ENCODE results near the gene JAK2. TPM values are rescaled to one million over a fixed set of nuclear protein-coding genes. Genes with fewer than 3 reads are reported as not detected.

Gene JAK2
- polyA plus RNA-seq, 2 donors: 3.9 to 6.0 TPM

- peaks cover 0 to 6% of the 10 kb centered on the region in 2 donors for H3K4me1 ChIP-seq (ENCODE audit: control insufficient read depth in 2 of 2, insufficient read depth in 2 of 2, low read length in 1 of 2)
- WGBS, 2 donors: 81 to 85% methylated on average over 1 of the region's 1 CpG
- no peak overlapping the region for H3K27ac ChIP-seq (ENCODE audit: low read depth in 2 of 2, low read length in 1 of 2)
- no peak overlapping the region for H3K4me3 ChIP-seq (ENCODE audit: low read depth in 1 of 2, low read length in 2 of 2)
- no peaks in the 10 kb centered on the region for H3K36me3 ChIP-seq (ENCODE audit: control insufficient read depth in 2 of 2, insufficient read depth in 2 of 2, low read length in 1 of 2)
- no peaks in the 10 kb centered on the region for H3K27me3 ChIP-seq (ENCODE audit: control insufficient read depth in 1 of 2, insufficient read depth in 2 of 2, low read length in 2 of 2)
- no peaks in the 10 kb centered on the region for H3K9me3 ChIP-seq (ENCODE audit: control insufficient read depth in 2 of 2, insufficient read depth in 1 of 2, low read depth in 1 of 2, low read length in 1 of 2)
Observed at GRCh38 chr9:4946937-4947336, 38.1 kb upstream of the JAK2 start.

- Histone ChIP-seq H3K36me3 (ENCODE audit: control insufficient read depth in 2 of 2, insufficient read depth in 2 of 2, low read length in 1 of 2) (no peaks in the 10 kb centered on the region), H3K27ac (ENCODE audit: low read depth in 2 of 2, low read length in 1 of 2) (no peak overlapping the region), H3K4me1 (ENCODE audit: control insufficient read depth in 2 of 2, insufficient read depth in 2 of 2, low read length in 1 of 2) (no peaks in the 10 kb centered on the region), H3K4me3 (ENCODE audit: low read depth in 1 of 2, low read length in 2 of 2) (no peak overlapping the region), H3K27me3 (ENCODE audit: control insufficient read depth in 1 of 2, insufficient read depth in 2 of 2, low read length in 2 of 2) (no peaks in the 10 kb centered on the region), H3K9me3 (ENCODE audit: control insufficient read depth in 2 of 2, insufficient read depth in 1 of 2, low read depth in 1 of 2, low read length in 1 of 2) (no peaks in the 10 kb centered on the region)
- WGBS, 2 donors: 62 to 83% methylated on average over 2 of the region's 2 CpGs
Observed at GRCh38 chr9:4955836-4956235, 29.2 kb upstream of the JAK2 start.

- no peaks in the 10 kb centered on the region for H3K36me3 ChIP-seq (ENCODE audit: control insufficient read depth in 2 of 2, insufficient read depth in 2 of 2, low read length in 1 of 2)
- H3K4me3 ChIP-seq (ENCODE audit: low read depth in 1 of 2, low read length in 2 of 2): no peak overlapping the region
- 86 to 91% methylated on average over 3 of the region's 3 CpGs for WGBS, 2 donors
- no peaks in the 10 kb centered on the region for H3K9me3 ChIP-seq (ENCODE audit: control insufficient read depth in 2 of 2, insufficient read depth in 1 of 2, low read depth in 1 of 2, low read length in 1 of 2)
- no peaks in the 10 kb centered on the region for H3K4me1 ChIP-seq (ENCODE audit: control insufficient read depth in 2 of 2, insufficient read depth in 2 of 2, low read length in 1 of 2)
- H3K27me3 ChIP-seq (ENCODE audit: control insufficient read depth in 1 of 2, insufficient read depth in 2 of 2, low read length in 2 of 2): no peaks in the 10 kb centered on the region
- no peak overlapping the region for H3K27ac ChIP-seq (ENCODE audit: low read depth in 2 of 2, low read length in 1 of 2)
Observed at GRCh38 chr9:4959031-4959430, 26.0 kb upstream of the JAK2 start.

GRCh38 chr9:4962085-4962484 lies 23.0 kb upstream of the JAK2 start:
- no peaks in the 10 kb centered on the region for H3K36me3 ChIP-seq (ENCODE audit: control insufficient read depth in 2 of 2, insufficient read depth in 2 of 2, low read length in 1 of 2)
- no peak overlapping the region for H3K27ac ChIP-seq (ENCODE audit: low read depth in 2 of 2, low read length in 1 of 2)
- no peak overlapping the region for H3K4me3 ChIP-seq (ENCODE audit: low read depth in 1 of 2, low read length in 2 of 2)
- H3K4me1 ChIP-seq (ENCODE audit: control insufficient read depth in 2 of 2, insufficient read depth in 2 of 2, low read length in 1 of 2): no peaks in the 10 kb centered on the region
- WGBS, 2 donors: 83 to 92% methylated on average over 2 of the region's 2 CpGs
- H3K9me3 ChIP-seq (ENCODE audit: control insufficient read depth in 2 of 2, insufficient read depth in 1 of 2, low read depth in 1 of 2, low read length in 1 of 2): no peaks in the 10 kb centered on the region
- H3K27me3 ChIP-seq (ENCODE audit: control insufficient read depth in 1 of 2, insufficient read depth in 2 of 2, low read length in 2 of 2): no peaks in the 10 kb centered on the region

- no peaks in the 10 kb centered on the region for H3K4me1 ChIP-seq (ENCODE audit: control insufficient read depth in 2 of 2, insufficient read depth in 2 of 2, low read length in 1 of 2)
- H3K4me3 ChIP-seq (ENCODE audit: low read depth in 1 of 2, low read length in 2 of 2): no peak overlapping the region
- H3K27me3 ChIP-seq (ENCODE audit: control insufficient read depth in 1 of 2, insufficient read depth in 2 of 2, low read length in 2 of 2): no peaks in the 10 kb centered on the region
- H3K36me3 ChIP-seq (ENCODE audit: control insufficient read depth in 2 of 2, insufficient read depth in 2 of 2, low read length in 1 of 2): no peaks in the 10 kb centered on the region
- no peak overlapping the region for H3K27ac ChIP-seq (ENCODE audit: low read depth in 2 of 2, low read length in 1 of 2)
- no peaks in the 10 kb centered on the region for H3K9me3 ChIP-seq (ENCODE audit: control insufficient read depth in 2 of 2, insufficient read depth in 1 of 2, low read depth in 1 of 2, low read length in 1 of 2)
Observed at GRCh38 chr9:4964540-4964939, 20.5 kb upstream of the JAK2 start.

- H3K4me3 ChIP-seq (ENCODE audit: low read depth in 1 of 2, low read length in 2 of 2): no peak overlapping the region
- H3K36me3 ChIP-seq (ENCODE audit: control insufficient read depth in 2 of 2, insufficient read depth in 2 of 2, low read length in 1 of 2): no peaks in the 10 kb centered on the region
- 78 to 87% methylated on average over 2 of the region's 2 CpGs for WGBS, 2 donors
- H3K27ac ChIP-seq (ENCODE audit: low read depth in 2 of 2, low read length in 1 of 2): no peak overlapping the region
- no peaks in the 10 kb centered on the region for H3K9me3 ChIP-seq (ENCODE audit: control insufficient read depth in 2 of 2, insufficient read depth in 1 of 2, low read depth in 1 of 2, low read length in 1 of 2)
- H3K4me1 ChIP-seq (ENCODE audit: control insufficient read depth in 2 of 2, insufficient read depth in 2 of 2, low read length in 1 of 2): no peaks in the 10 kb centered on the region
- no peaks in the 10 kb centered on the region for H3K27me3 ChIP-seq (ENCODE audit: control insufficient read depth in 1 of 2, insufficient read depth in 2 of 2, low read length in 2 of 2)
Observed at GRCh38 chr9:4965174-4965821, 19.8 kb upstream of the JAK2 start.

- 70 to 86% methylated on average over 3 of the region's 3 CpGs for WGBS, 2 donors
- H3K4me1 ChIP-seq (ENCODE audit: control insufficient read depth in 2 of 2, insufficient read depth in 2 of 2, low read length in 1 of 2): no peaks in the 10 kb centered on the region
- no peak overlapping the region for H3K27ac ChIP-seq (ENCODE audit: low read depth in 2 of 2, low read length in 1 of 2)
- H3K4me3 ChIP-seq (ENCODE audit: low read depth in 1 of 2, low read length in 2 of 2): no peak overlapping the region
- H3K36me3 ChIP-seq (ENCODE audit: control insufficient read depth in 2 of 2, insufficient read depth in 2 of 2, low read length in 1 of 2): no peaks in the 10 kb centered on the region
- H3K9me3 ChIP-seq (ENCODE audit: control insufficient read depth in 2 of 2, insufficient read depth in 1 of 2, low read depth in 1 of 2, low read length in 1 of 2): no peaks in the 10 kb centered on the region
- H3K27me3 ChIP-seq (ENCODE audit: control insufficient read depth in 1 of 2, insufficient read depth in 2 of 2, low read length in 2 of 2): no peaks in the 10 kb centered on the region
Observed at GRCh38 chr9:4967523-4967922, 17.5 kb upstream of the JAK2 start.

- 78 to 87% methylated on average over 1 of the region's 1 CpG for WGBS, 2 donors
- H3K27ac ChIP-seq (ENCODE audit: low read depth in 2 of 2, low read length in 1 of 2): no peak overlapping the region
- H3K27me3 ChIP-seq (ENCODE audit: control insufficient read depth in 1 of 2, insufficient read depth in 2 of 2, low read length in 2 of 2): no peaks in the 10 kb centered on the region
- no peaks in the 10 kb centered on the region for H3K4me1 ChIP-seq (ENCODE audit: control insufficient read depth in 2 of 2, insufficient read depth in 2 of 2, low read length in 1 of 2)
- no peaks in the 10 kb centered on the region for H3K9me3 ChIP-seq (ENCODE audit: control insufficient read depth in 2 of 2, insufficient read depth in 1 of 2, low read depth in 1 of 2, low read length in 1 of 2)
- no peak overlapping the region for H3K4me3 ChIP-seq (ENCODE audit: low read depth in 1 of 2, low read length in 2 of 2)
- H3K36me3 ChIP-seq (ENCODE audit: control insufficient read depth in 2 of 2, insufficient read depth in 2 of 2, low read length in 1 of 2): no peaks in the 10 kb centered on the region
Observed at GRCh38 chr9:4969130-4969529, 15.9 kb upstream of the JAK2 start.

- H3K4me1 ChIP-seq (ENCODE audit: control insufficient read depth in 2 of 2, insufficient read depth in 2 of 2, low read length in 1 of 2): no peaks in the 10 kb centered on the region
- H3K36me3 ChIP-seq (ENCODE audit: control insufficient read depth in 2 of 2, insufficient read depth in 2 of 2, low read length in 1 of 2): no peaks in the 10 kb centered on the region
- 68 to 73% methylated on average over 8 of the region's 8 CpGs for WGBS, 2 donors
- no peaks in the 10 kb centered on the region for H3K9me3 ChIP-seq (ENCODE audit: control insufficient read depth in 2 of 2, insufficient read depth in 1 of 2, low read depth in 1 of 2, low read length in 1 of 2)
- H3K27me3 ChIP-seq (ENCODE audit: control insufficient read depth in 1 of 2, insufficient read depth in 2 of 2, low read length in 2 of 2): no peaks in the 10 kb centered on the region
- no peak overlapping the region for H3K4me3 ChIP-seq (ENCODE audit: low read depth in 1 of 2, low read length in 2 of 2)
- H3K27ac ChIP-seq (ENCODE audit: low read depth in 2 of 2, low read length in 1 of 2): no peak overlapping the region
Observed at GRCh38 chr9:4970970-4971641, 14.0 kb upstream of the JAK2 start.

GRCh38 chr9:4973246-4973645 lies 11.8 kb upstream of the JAK2 start:
- H3K4me1 ChIP-seq (ENCODE audit: control insufficient read depth in 2 of 2, insufficient read depth in 2 of 2, low read length in 1 of 2): no peaks in the 10 kb centered on the region
- H3K4me3 ChIP-seq (ENCODE audit: low read depth in 1 of 2, low read length in 2 of 2): no peak overlapping the region
- no peaks in the 10 kb centered on the region for H3K9me3 ChIP-seq (ENCODE audit: control insufficient read depth in 2 of 2, insufficient read depth in 1 of 2, low read depth in 1 of 2, low read length in 1 of 2)
- H3K27ac ChIP-seq (ENCODE audit: low read depth in 2 of 2, low read length in 1 of 2): no peak overlapping the region
- WGBS, 2 donors: 49 to 57% methylated on average over 1 of the region's 1 CpG
- no peaks in the 10 kb centered on the region for H3K27me3 ChIP-seq (ENCODE audit: control insufficient read depth in 1 of 2, insufficient read depth in 2 of 2, low read length in 2 of 2)
- H3K36me3 ChIP-seq (ENCODE audit: control insufficient read depth in 2 of 2, insufficient read depth in 2 of 2, low read length in 1 of 2): no peaks in the 10 kb centered on the region
